OCI-LY1 (cell line): ENCODE results near the gene ZAR1L.

Source experiments
- H2AFZ ChIP-seq: fragments of 200-600 bp; sonication (generic), shearing (Covaris generic); 2 replicates; pipeline ENCODE4 v1.6.0; 2014; ENCODE audit warnings: antibody characterized with exemption, mild to moderate bottlenecking, low read length
- H3F3A ChIP-seq: fragments of 200-600 bp; sonication (generic), shearing (Covaris generic); 2 replicates; pipeline ENCODE4 v1.6.0; 2014; ENCODE audit warnings: mild to moderate bottlenecking, antibody characterized with exemption, low read length, moderate library complexity; ENCODE audit not compliant: insufficient read depth
- H3K27ac ChIP-seq: fragments of 200-600 bp; sonication (generic); 2 replicates; pipeline ENCODE4 v1.5.1; 2014; ENCODE audit warnings: low read length, mixed run types, mild to moderate bottlenecking, low read depth; ENCODE audit not compliant: poor library complexity, severe bottlenecking
- H3K27me3 ChIP-seq: fragments of 200-600 bp; sonication (generic); 2 replicates; pipeline ENCODE4 v1.6.0; 2014; ENCODE audit warnings: antibody characterized with exemption, mild to moderate bottlenecking, low read length, moderate library complexity; ENCODE audit not compliant: insufficient read depth
- H3K36me3 ChIP-seq: fragments of 200-600 bp; sonication (generic); 2 replicates; pipeline ENCODE4 v1.6.1; 2014; ENCODE audit warnings: mild to moderate bottlenecking, antibody characterized with exemption, low read length, moderate library complexity, mixed read lengths; ENCODE audit not compliant: insufficient read depth
- H3K4me1 ChIP-seq: fragments of 200-600 bp; sonication (generic); 2 replicates; pipeline ENCODE4 v1.5.1; 2014; ENCODE audit warnings: mild to moderate bottlenecking, low read length, moderate library complexity; ENCODE audit not compliant: insufficient read depth, severe bottlenecking
- H3K4me2 ChIP-seq: fragments of 200-600 bp; sonication (generic), shearing (Covaris generic); 2 replicates; pipeline ENCODE4 v1.6.1; 2014; ENCODE audit warnings: low read length
- H3K4me3 ChIP-seq: fragments of 200-600 bp; sonication (generic); 2 replicates; pipeline ENCODE4 v1.5.1; 2014; ENCODE audit warnings: low read length, low read depth, mild to moderate bottlenecking, mixed read lengths; ENCODE audit not compliant: poor library complexity, severe bottlenecking
- H3K79me2 ChIP-seq: fragments of 200-600 bp; shearing (Covaris generic); 2 replicates; pipeline ENCODE4 v1.6.1; 2016; ENCODE audit warnings: mixed run types, low read length, mixed read lengths; ENCODE audit not compliant: insufficient read depth
- H3K9ac ChIP-seq: fragments of 200-600 bp; sonication (generic), shearing (Covaris generic); 2 replicates; pipeline ENCODE4 v1.6.1; 2014; ENCODE audit warnings: mild to moderate bottlenecking, low read length, mixed read lengths
- H3K9me2 ChIP-seq: fragments of 200-600 bp; sonication (generic), shearing (Covaris generic); 2 replicates; pipeline ENCODE4 v1.6.1; 2014; ENCODE audit warnings: low read depth, mild to moderate bottlenecking, low read length, mixed read lengths
- H3K9me3 ChIP-seq: fragments of 200-600 bp; shearing (Covaris generic); 2 replicates; pipeline ENCODE4 v1.6.1; 2014; ENCODE audit warnings: low read length, mixed read lengths
- H4K20me1 ChIP-seq: fragments of 200-600 bp; sonication (generic), shearing (Covaris generic); 2 replicates; pipeline ENCODE4 v1.6.0; 2016; ENCODE audit warnings: mild to moderate bottlenecking, low read length; ENCODE audit not compliant: insufficient read depth
- EZH2 ChIP-seq: fragments of 200-600 bp; sonication (generic), shearing (Covaris generic); IDR thresholded peaks from 2 replicates; pipeline ENCODE4 v1.8.0; 2017; ENCODE audit warnings: borderline replicate concordance, mixed run types, mild to moderate bottlenecking, antibody characterized with exemption, low read length, moderate library complexity, mixed read lengths
- TF ChIP-seq, protein P1 (sequence below): fragments of 200-600 bp; sonication (generic), shearing (Covaris generic); IDR thresholded peaks from 2 replicates; pipeline ENCODE4 v1.5.1; 2017; ENCODE audit warnings: mild to moderate bottlenecking, antibody characterized with exemption, low read length, moderate library complexity, mixed read lengths

ZAR1L gene

DNA sequence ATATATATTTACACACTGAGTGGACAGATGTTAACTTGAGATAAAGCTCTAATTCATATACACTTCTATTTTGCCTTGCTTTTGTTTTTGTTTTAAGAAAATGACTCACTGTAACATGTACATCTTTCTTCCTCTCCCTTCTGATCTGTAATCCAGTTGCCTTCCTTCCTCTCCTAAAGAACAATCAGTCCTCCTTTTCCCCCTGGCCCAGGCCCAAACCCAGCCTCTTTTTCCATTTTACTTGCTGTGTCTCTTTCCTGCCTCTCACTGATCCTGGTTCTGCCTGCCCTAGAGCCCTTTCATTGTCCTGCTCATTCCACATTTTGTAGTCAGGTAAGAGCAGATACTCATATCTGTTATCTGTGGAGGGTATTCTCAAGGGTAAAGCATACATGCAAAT lies 50.8 kb downstream of the ZAR1L start:
- H3K4me3 ChIP-seq = no peak overlapping the region
- TF ChIP-seq EZH2 = no peak
- TF ChIP-seq, protein P1, sequence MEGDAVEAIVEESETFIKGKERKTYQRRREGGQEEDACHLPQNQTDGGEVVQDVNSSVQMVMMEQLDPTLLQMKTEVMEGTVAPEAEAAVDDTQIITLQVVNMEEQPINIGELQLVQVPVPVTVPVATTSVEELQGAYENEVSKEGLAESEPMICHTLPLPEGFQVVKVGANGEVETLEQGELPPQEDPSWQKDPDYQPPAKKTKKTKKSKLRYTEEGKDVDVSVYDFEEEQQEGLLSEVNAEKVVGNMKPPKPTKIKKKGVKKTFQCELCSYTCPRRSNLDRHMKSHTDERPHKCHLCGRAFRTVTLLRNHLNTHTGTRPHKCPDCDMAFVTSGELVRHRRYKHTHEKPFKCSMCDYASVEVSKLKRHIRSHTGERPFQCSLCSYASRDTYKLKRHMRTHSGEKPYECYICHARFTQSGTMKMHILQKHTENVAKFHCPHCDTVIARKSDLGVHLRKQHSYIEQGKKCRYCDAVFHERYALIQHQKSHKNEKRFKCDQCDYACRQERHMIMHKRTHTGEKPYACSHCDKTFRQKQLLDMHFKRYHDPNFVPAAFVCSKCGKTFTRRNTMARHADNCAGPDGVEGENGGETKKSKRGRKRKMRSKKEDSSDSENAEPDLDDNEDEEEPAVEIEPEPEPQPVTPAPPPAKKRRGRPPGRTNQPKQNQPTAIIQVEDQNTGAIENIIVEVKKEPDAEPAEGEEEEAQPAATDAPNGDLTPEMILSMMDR = no peak
- no peak overlapping the region for H3K9ac ChIP-seq
- H3K4me2 ChIP-seq = no peak overlapping the region
- H3K27me3 ChIP-seq = no peaks in the 10 kb centered on the region
- H3K79me2 ChIP-seq = no peaks in the 10 kb centered on the region
- H3K9me3 ChIP-seq = no peaks in the 10 kb centered on the region
- H3K36me3 ChIP-seq = no peaks in the 10 kb centered on the region
- H3F3A ChIP-seq = no peaks in the 10 kb centered on the region
- no peaks in the 10 kb centered on the region for H3K4me1 ChIP-seq
- H3K9me2 ChIP-seq = no peaks in the 10 kb centered on the region
- no peak overlapping the region for H3K27ac ChIP-seq
- no peaks in the 10 kb centered on the region for H4K20me1 ChIP-seq
- H2AFZ ChIP-seq = no peak overlapping the region

DNA sequence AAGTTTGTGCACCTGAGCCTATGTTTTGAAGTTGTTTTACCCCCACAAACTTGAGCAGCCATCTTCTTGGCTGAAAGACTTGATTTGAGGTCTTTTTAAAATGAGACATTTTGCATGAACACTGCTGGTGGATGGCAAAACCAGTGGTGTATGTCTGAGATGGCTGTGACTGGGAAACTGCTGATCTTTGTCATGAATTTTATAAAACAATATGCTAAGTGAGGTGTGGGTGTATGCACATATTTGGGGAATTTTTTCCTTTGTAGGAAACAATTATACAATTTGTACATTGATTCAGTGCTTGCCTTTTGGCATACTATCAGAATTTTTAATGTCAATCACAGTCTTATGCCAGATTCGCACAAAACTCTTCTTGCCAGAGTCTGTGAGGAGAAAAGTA lies 52.5 kb downstream of the ZAR1L start:
- Histone ChIP-seq H2AFZ (no peak overlapping the region), H3K36me3 (no peaks in the 10 kb centered on the region), H3K27me3 (no peaks in the 10 kb centered on the region), H3K9me3 (no peaks in the 10 kb centered on the region), H3K27ac (no peak overlapping the region), H3K4me1 (no peaks in the 10 kb centered on the region), H3K9me2 (no peaks in the 10 kb centered on the region), H4K20me1 (no peaks in the 10 kb centered on the region), H3F3A (no peaks in the 10 kb centered on the region), H3K79me2 (no peaks in the 10 kb centered on the region), H3K9ac (no peak overlapping the region), H3K4me2 (no peak overlapping the region), H3K4me3 (no peak overlapping the region)
- TF ChIP-seq, protein P1 = no peak
- no peak for TF ChIP-seq EZH2

DNA sequence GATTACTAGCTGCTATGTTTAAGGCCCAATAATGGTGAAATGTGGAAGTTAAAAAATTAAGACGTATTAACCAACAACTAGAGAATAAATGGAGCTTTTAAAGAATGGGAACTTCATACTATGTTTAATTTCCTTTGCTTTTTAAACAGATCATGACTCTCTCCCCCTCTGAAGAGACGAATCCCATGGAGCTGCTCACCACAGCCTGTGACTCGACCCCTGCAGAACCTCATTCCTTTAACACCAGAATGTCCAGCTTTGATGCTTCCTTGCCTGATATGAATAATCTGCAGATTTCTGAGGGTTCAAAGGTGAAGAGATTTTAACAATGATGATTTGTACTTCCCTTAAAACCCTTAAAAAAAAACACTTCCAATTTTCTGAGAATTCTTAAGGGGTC lies 53.0 kb downstream of the ZAR1L start:
- no peak overlapping the region for H3K27ac ChIP-seq
- no peak for TF ChIP-seq EZH2
- TF ChIP-seq, protein P1 = no peak
- H3K9me2 ChIP-seq = no peaks in the 10 kb centered on the region
- no peaks in the 10 kb centered on the region for H3F3A ChIP-seq
- no peak overlapping the region for H3K4me3 ChIP-seq
- no peaks in the 10 kb centered on the region for H4K20me1 ChIP-seq
- no peaks in the 10 kb centered on the region for H3K4me1 ChIP-seq
- no peaks in the 10 kb centered on the region for H3K27me3 ChIP-seq
- no peak overlapping the region for H3K9ac ChIP-seq
- H3K4me2 ChIP-seq = no peak overlapping the region
- H3K79me2 ChIP-seq = no peaks in the 10 kb centered on the region
- H3K36me3 ChIP-seq = no peaks in the 10 kb centered on the region
- no peak overlapping the region for H2AFZ ChIP-seq
- no peaks in the 10 kb centered on the region for H3K9me3 ChIP-seq
